GM19025 (cell line): ENCODE data around the gene CHMP6.

Experiments
- ATAC-seq: cut with Tn5 transposase; IDR thresholded peaks from one replicate; pipeline ENCODE4 v1.9.1; 2021; ENCODE audit warnings: mild to moderate bottlenecking, low read depth, moderate library complexity; ENCODE audit not compliant: unreplicated experiment

CHMP6 gene

DNA sequence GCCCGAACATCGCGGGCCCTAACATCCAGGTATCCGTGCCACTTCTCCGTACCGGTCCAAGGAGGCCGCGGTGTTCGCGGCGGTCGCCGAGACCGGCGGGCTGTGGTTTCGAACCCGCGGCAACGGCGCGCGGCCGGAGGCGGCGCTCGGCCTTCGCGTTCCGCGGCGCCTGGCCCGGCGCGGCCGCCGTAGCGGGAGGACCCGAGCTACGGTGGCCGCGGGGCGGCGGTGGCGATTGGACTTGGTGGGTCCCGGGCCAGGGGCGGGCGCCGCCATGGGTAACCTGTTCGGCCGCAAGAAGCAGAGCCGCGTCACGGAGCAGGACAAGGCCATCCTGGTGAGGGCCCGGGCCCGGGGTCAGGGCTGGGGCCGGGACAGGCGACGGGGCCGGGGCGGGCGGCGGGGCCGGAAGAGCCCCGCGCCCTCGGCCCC lies at the start of gene CHMP6:
Gene CHMP6 (plus strand): TSS at position 197 of the 432 bp plus-strand sequence. CDS start 78 bp downstream, at position 275.
- ATAC-seq: no peak

DNA sequence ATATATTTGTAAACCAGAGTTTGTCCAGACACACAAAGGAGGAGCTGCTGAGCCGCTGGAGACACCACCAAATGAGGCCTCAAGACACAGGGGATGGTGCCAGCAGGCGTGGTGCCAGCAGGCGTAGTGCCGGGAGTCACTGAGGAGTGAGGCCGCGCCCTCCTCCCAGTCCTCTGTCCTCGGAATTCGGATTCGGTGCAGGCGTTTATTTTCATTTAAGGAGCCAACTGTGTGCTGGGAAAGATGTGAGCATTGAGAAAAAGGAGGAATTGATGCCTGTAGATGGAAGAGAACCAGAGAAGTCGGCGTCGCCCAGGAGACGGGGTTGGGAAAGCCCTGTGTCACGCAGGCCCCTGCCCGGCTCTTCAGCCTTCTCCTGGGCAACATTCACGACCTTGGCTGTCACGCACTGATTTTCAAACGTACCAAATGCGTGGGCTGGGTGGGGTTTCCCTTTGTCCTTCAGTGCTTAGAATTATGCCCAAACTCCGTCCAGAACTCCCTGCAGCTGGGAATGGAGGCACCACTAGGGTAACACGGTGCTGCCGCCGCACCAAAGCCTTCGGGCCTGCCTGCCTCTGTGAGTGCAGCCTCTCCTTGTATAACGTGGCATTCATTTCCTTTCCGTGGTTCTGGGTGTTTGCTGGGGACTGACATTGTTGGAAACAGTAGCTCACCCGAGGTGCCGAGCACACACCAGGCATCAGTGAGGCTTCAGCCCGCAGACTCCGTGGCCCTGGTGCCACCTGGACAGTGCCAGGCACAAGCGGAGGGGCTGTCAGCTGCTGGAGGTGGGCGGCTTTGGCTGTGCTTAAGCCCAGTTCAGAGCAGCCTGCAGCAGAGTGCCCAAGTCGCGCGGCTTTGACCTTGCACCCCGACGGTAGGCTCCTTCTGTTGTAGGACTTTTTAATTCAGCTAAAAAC lies 49.0 kb upstream of the CHMP6 start:
- ATAC-seq: no peak

DNA sequence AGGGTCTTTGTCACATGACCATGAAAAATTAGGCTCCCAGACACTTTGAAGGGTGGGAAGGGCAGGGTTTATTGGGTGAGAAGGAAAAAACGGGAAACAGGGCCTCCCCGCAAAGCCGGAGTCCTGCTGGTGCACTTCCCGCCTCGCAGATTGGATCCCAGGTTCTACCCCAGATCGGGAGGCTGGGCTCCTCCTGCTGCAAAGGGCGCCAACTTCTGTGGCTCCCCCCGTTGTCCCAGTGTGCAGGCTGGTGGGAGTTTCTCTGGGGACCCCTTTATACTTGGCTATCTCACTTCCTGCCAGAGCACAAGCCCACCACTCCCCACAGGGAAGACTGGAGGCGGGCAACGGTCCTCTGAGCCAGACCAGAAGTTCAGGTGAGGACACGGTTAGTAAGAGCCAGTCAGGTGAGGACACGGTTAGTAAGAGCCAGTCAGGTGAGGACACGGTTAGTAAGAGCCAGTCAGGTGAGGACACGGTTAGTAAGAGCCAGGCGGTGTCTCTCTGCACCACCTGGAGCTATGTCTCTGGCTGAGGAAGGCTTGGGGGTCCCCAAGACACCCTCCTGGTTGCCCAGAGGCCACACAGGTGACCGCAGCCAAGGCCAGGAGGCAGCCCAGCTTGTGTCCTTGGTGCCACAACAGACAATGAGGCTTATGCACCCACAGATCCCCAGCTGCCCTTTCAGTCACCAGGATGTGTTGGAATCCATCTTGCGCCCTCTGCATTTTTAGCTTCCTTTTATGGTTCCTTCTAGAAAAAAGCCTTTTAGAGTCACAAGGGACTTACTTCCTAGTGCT lies 48.1 kb upstream of the CHMP6 start:
- no peak for ATAC-seq

DNA sequence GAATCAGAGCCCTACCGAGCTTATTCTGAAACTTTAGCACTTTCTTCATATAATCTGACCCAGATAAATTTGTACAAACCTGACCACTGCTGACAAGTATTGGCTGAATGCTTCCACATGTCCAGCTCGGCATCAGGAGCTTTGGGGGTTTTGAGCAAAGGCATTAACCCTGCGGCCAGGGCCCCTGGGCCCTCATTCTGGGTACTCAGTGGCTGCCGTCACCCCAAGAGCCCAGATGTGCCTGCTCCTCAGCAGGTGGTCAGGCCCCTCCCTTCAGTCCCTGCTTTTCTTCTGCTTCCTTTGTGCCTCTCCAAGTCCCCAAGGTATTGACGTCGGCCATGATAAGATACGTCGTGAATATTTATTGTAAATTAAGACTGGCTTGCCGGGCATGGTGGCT lies 47.3 kb upstream of the CHMP6 start:
- no peak for ATAC-seq

DNA sequence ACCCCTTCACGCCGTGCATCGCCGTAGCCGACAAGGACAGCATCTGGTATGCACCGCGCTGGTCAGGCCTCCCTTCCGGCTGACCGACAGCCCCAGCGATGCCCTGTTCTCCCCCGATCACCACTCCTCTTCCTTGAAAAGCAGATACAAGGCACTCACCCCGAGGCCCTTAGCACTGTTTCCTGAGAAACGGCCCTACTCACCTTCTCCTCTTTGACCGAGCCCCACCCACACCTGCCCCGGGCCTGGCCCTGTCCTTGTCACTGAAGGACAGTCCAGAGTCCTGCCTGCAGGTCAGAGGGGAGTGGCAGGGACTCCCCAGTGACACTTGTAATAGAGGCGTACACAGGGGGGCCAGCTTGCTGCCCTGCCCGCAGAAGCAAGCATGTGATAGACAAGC lies 45.9 kb upstream of the CHMP6 start:
- no peak for ATAC-seq

DNA sequence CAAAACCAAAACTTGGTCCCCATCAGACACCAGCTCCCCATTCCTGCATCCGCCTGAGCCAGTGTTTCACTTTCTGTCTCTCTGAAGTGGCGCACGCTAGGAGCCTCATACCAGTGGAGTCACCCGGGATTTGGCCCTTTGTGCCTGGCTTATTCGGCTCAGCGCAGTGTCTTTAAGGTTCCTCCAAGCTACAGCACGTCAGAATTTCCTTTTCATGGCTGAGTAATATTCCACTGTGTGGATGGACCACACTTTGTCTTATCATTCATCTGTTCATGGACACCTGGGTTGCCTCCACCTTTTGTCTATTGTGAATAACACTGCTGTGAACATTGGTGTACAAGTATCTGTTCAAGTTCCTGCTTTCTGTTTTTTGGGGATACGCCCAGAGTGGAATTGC lies 45.2 kb upstream of the CHMP6 start:
- no peak for ATAC-seq

DNA sequence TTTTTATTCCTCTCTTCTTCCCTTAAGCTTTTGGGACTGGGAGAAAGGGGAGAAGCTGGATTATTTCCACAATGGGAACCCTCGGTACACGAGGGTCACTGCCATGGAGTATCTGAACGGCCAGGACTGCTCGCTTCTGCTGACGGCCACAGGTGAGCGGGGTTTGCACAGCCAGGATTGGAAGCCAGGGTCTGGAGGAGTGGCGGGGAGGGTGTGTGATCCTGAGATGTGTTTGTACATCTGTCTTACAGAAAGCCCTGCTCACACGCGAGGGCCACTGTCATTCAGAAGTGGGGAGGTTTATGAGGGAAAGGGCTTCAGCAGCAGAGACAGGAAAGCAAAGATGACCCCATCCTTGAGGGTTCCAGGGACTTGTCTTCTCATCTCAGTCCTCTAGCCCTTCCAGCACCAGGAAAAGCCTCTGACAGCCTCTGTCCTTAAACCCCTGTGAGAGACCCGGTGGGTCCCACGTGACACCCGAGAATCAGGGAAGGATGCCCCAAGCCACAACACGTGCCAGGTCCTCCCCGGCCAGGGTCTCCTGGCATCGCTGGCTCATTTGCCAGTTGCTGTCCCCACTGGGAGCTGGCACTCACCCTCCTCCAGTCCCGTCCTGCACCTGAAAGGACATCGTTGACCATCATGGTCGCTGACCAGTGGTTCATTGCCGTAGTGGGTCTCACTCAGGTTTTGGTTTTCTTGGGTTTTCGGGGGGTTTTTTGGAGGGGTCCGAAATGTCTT lies 44.3 kb upstream of the CHMP6 start:
- ATAC-seq: no peak

DNA sequence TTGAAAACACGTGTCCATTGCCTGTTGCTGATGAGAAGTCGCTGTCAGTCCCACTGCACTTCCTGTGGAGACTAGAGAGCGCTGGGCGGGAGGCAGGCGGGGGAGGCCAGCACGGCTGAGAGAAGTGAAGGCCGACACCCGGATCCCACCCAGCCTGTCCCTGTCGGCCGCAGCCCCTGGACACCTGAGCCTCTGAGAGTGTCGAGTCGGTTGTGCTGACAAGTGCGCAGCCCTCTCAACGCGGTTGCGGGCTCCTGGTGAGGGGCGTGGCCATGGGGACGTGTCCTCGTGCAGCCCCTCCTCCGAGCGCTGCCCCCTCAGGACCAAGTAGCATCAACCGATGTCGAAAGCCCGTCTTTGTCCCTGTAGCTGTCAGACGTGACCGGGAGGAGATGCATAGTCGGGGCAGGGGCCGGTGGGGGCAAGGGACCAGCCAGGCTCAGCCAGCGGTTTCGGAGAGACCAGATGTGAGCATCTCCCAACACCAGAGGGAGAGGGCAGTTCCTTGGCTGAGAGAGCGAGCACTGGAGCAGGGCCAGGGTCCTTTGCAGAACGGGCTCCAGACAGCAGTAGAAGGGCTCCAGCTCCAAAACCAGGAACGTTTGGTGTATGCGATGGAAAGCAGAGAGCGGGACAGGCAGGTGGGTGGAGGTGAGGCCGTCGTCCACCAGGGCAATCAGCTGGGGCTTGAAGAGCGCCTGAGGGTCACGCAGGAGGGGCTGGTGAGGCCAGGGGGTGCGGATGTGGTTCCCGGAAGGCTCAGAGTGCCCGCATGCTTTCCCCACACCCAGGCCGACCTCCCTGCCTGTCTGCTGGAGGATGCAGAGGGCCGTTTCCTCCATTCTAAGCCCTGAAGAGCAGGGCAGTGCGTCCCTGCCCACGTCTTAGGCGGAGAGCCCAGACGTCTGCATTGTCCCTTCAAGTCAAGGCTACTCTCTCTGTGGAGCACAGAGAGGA lies 43.3 kb upstream of the CHMP6 start:
- ATAC-seq: no peak

DNA sequence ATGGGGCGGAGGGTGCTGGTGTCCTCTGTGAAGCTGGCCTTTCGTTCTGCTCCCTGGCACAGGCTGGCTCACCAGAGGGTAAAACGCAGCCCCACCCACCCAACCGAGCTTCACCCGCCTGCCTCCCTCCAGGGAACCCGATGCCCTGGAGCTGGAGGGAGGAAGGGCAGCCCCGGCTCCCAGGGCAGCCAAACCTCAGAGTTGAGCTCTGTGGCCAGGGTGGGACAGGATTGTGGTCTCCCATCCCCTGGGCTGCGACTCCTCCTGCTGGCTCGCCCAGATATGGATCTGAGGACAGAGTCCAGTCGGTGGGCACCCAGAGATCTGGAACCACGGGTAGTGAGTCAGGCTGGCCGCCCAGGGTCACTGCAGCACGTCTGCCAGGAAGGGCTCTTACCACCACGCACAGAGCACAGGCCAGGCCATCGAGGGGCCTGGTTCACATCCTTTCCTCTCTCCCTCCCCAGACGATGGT lies 42.6 kb upstream of the CHMP6 start:
- no peak for ATAC-seq

DNA sequence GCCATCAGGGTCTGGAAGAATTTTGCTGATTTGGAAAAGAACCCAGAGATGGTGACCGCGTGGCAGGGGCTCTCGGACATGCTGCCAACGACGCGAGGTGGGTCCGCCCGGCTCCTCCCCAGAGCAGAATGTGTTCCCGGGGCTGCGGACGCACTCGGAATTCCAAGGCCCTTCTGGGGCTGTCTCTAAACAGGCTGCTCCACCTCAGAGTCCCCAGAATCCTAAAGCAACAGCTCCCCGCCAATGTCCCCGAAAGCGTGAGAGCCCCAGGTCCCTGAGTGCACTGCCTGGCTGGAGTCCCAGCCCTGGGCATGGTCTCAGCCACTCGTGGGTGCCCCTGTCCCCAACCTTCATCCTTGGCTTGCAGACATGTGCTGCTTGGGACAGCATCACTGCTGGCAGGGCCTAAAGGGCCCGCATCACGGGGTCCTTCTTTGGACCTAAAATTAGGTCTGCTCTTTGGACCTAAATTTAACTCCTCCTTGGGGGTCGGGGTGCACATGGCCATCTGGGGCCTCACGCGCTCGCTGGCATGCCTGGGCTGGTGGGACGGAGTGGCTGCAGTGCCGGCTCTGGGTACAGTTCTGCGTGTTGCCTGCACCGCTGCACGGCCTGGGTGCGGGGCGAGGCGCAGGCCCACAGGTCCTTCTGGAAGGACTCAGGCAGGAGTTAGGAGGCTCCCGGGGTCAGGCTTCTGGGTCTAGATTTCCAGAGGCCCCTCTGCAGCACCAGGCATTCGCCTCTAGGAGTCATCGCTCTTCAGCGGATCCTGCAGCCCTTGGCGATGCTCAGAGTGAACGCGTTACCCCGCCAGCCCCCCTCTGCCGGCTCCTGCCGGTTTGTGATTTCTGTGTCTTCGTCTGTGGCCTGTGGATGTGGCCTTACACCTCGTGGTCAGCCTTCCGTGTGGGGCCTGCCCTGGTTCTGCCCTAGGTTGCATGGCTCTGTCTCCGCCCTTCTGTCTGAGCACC lies 41.9 kb upstream of the CHMP6 start:
- no peak for ATAC-seq

DNA sequence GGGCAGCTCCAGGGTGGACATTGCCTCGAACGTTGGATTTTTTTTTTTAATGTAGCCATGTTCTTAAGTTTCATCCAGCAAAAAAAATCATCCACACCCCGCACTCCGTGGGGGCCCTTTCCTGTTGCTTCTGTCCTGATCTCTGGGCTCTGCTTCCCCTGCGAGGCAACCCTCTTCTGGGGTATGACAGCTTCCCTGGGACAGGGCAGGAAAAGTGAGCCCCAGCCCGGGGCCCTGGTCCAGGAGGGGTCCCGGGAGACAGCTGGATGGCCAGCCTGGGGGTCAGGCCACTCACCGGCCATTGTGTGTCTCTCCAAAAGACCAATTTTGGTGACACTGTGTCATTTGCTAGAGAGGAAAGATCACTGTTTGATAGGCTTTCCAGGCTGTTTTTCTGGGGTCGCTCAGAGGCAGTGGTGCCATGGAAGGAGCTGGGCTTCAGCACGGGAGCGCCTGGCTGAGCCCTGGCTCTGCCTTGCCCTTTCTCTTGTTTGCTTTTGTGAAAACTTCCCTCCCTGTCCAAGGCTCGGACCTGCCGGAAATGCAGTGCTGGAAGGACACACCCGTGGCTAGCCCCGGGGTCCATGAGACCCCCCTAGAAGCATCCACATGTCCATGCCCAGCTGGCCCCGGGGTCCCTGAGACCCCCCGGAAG lies 41.0 kb upstream of the CHMP6 start:
- ATAC-seq: no peak

DNA sequence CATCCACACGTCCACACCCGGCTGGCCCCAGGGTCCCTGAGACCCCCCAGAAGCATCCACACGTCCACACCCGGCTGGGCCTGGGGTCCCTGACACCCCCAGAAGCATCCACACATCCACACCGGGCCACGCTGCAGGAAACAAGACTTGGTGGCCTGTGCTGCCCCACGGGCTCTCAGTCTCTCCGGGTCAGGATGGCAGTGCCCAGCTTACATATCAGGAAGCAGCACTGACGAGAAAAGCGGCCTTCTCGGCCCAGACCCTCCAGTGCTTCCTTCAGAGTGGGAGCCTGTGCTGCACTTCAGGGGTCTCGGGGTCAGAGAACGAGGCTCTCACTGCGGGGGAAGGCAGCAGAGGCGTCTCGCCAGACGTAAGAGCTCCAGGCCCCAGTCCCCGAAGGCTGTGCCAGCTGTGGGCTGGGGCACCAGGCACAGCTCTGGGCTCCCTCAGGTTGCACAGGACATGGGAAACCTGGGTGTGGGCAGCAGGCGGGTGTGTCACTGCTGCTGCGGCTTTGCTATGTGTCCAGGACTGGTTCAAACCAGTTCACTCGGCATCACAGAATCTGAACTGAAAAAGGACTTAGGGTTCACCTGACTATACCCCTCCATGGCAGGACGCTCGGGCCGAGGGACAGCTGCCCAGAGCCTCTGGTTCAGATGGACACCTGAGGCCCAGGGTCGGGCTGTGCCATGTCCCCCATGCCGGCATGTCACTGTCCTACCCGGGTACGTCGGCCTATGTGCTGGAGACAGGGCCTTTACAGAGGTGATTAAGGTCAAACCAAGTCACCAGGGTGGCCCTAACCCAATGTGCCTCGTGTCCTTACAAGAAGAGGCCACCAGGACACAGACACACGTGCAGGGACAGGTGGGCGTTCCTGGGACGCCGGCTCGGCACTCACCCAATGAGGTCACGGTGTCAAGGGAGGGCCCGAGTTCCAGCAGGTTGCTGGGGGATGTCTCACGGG lies 40.2 kb upstream of the CHMP6 start:
- ATAC-seq: no peak

DNA sequence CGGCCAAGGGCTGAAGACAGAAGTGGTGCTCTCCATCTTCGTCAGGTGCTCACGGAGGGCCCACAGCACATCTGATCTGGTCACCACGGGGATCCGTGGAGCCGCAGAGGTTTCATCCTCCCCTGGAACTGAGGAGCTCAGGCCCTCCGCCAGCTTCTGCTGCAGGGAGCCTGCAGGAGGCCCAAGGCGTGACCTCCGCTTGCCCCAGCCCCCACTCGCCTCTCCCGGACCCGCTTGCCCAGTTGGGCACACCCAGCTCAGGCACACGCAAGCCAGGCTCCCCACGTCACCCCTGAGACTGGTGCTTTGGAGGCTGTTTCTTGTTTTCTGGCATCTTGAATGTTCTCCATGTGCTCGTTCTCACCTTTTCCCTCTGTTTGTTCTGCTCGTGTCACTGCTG lies 39.4 kb upstream of the CHMP6 start:
- no peak for ATAC-seq

DNA sequence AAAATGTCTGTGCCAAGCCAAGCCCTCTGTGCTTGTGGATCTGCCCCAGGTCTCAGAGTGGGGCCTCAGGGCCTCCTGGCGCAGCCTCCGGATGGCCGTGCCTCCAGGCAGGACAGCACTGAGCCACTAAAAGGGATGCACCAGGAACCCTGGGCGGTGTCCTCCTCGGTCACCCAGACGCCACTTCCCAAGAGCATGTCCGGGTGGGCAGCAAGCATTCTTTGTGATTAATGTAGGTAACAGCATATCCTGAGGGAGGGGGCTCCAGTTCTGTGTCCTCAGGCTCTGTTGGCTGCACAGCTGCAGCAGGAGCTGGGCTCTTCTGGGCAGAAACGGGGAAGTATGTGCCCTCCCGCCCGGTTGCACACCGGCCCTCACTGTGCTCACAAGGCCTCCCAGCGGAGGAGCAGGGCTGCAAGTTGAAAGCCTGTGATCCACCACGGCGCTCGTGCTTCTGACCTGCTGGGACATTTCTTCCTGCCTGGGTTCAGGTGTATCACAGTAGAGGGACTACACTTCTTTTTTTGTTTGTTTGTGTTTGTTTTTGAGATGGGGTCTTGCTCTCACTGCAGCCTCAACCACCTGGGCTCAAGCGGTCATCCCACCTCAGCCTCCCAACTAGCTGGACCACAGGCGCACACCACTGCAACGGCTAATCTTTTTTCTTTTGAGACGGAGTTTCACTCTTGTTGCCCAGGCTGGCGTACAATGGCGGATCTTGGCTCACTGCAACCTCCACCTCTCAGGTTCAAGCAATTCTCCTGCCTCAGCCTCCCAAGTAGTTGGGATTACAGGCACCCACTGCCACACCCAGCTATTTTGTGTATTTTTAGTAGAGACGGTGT lies 37.9 kb upstream of the CHMP6 start:
- ATAC-seq: no peak

DNA sequence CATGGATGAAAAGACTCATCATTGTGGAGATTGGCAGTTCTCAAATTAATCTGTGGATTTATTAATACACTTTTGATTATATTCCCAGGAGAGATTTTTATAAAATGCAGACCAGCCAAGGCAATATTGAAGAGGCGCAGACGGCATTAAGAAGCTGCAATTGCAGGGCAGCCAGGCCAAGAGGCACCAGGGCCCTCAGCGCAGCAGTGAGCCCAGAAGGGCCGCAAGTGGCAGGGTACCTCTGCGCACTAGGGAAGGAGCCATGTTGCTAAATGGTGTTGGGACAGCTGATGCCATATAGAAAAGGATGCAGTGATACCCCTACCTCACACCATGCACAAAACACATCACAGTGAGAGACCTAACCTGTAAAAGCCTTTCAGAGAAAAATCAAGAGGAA lies 36.6 kb upstream of the CHMP6 start:
- no peak for ATAC-seq

DNA sequence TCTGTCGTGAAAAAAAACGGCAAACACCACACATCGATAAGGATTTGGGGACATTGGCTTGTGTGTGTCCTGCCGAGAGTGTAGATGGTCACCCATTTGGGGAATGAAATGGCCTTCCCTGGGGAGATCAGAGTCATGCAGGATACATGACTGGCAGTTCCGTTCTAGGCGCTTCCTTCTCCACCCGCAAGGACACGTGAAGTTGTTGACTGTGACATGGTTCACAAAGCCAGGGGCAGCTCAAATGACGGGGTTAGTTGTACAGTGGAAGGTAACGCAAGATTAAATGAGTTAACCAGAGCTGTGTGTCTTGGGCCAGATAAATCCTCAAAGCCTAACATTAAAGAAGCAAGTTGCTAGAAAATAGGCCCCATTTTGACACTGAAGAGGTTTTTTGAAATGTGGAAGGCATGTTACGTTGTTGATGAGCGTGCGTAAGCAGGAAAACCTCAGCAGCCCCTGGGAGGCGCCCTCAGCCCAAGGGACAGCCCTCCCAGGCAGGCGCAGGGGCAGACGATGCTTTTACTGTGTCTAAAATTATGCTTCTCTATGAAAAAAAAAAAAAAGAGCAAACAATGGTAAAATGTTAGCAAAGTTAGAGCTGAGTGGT lies 35.9 kb upstream of the CHMP6 start:
- ATAC-seq: no peak
